Heart left ventricle (tissue), 13 donors: ENCODE data around the gene MEGF11.
"Not testable (repeated sequence)": the region's sequence is repeated elsewhere in the genome, so short reads cannot be mapped to it uniquely, and the experiment has no call there.

ENCODE experiments used
- CTCF ChIP-seq, 12 donors: fragments of 200-600 bp; sonication (generic) in 4 of 12; IDR thresholded peaks; one replicate each; pipeline versions ENCODE4 v1.5.0 to v1.8.0; 2018 to 2022; ENCODE audit warnings: antibody characterized with exemption in 12 of 12, mild to moderate bottlenecking in 5 of 12
- POLR2A ChIP-seq, 2 donors: fragments of 450-650 bp; IDR thresholded peaks; one replicate each; pipeline ENCODE4 v1.6.1; 2017; ENCODE audit warnings: antibody characterized with exemption in 2 of 2, mild to moderate bottlenecking in 2 of 2, moderate library complexity in 2 of 2
- donor health status: ischemic (EF 13 %, LVEDD 7.1; RV severe dilation, severe dysfunction).
- donor health status: DM: no; HTN: yes; CAD: no.
- donor health status: DM: no; HTN: no; CAD: no.
- donor health status: ischemic (EF 25% LVEDD 6.9; RV normal size, moderate dysfunction).
- donor health status: ischemic (EF 25% LVEDD 5.7; RV mildly dilated, moderate dysfunction).
- donor health status: ischemic (EF 35%, LVEDD 5.7; RV mildly dilated, moderate dysfunction).
- donor health status: nonischemic (EF 11% LVEDD 7.7; RV severe dilation, severe dysfunction).
- donor health status: DM: yes; HTN: yes; CAD: no.
- donor health status: PGD.
- donor health status: ischemic (EF 29% LVEDD 5.4; RV normal size, mild dysfunction).
- donor health status: nonischemic (EF 23%, LVEDD 6.1; RV moderate dilation, normal function).

GRCh38 chr15:66262837-66263236, 9.3 kb upstream of the MEGF11 start:
- not testable (repeated sequence) for TF ChIP-seq CTCF, POLR2A (IDR thresholded peaks at IDR 0.05)
